GM19351 (cell line): ENCODE measurements around the gene MAP3K12.
"Not testable (repeated sequence)": the region's sequence is repeated elsewhere in the genome, so short reads cannot be mapped to it uniquely, and the experiment has no call there.

Experiments
- ATAC-seq: cut with Tn5 transposase; IDR thresholded peaks from one replicate; pipeline ENCODE4 v1.9.1; 2021; ENCODE audit warnings: mild to moderate bottlenecking, moderate library complexity; ENCODE audit not compliant: unreplicated experiment

MAP3K12 gene

GRCh38 chr12:53499266-53500141 lies at the start of gene MAP3K12:
Gene MAP3K12 (minus strand): TSS chr12:53499458. CDS start chr12:53487391, 12,067 bp downstream.
- no peak for ATAC-seq

- not testable (repeated sequence) for ATAC-seq
These were observed 49.1 kb upstream of the MAP3K12 start for GRCh38 chr12:53548354-53548753.

GRCh38 chr12:53543539-53543938 lies 44.3 kb upstream of the MAP3K12 start:
- peak; percentile 67 for ATAC-seq

GRCh38 chr12:53539526-53539925 lies 40.3 kb upstream of the MAP3K12 start:
- ATAC-seq, result no peak

GRCh38 chr12:53538209-53538689 lies 39.0 kb upstream of the MAP3K12 start:
- no peak for ATAC-seq

- no peak for ATAC-seq
These were observed 37.7 kb upstream of the MAP3K12 start for GRCh38 chr12:53536962-53537361.

GRCh38 chr12:53533471-53533870 lies 34.2 kb upstream of the MAP3K12 start:
- ATAC-seq, result no peak

- ATAC-seq, result no peak
These were observed 33.5 kb upstream of the MAP3K12 start for GRCh38 chr12:53532524-53533445.

- ATAC-seq, result no peak
These were observed 32.8 kb upstream of the MAP3K12 start for GRCh38 chr12:53532021-53532420.

GRCh38 chr12:53530920-53531319 lies 31.7 kb upstream of the MAP3K12 start:
- ATAC-seq, result no peak

- no peak for ATAC-seq
These were observed 30.8 kb upstream of the MAP3K12 start for GRCh38 chr12:53530061-53530460.

- ATAC-seq, result no peak
These were observed 25.2 kb upstream of the MAP3K12 start for GRCh38 chr12:53524476-53524875.

- no peak for ATAC-seq
These were observed 23.9 kb upstream of the MAP3K12 start for GRCh38 chr12:53523131-53523530.

- ATAC-seq, result no peak
These were observed 19.1 kb upstream of the MAP3K12 start for GRCh38 chr12:53518381-53518780.

GRCh38 chr12:53516758-53517455 lies 17.6 kb upstream of the MAP3K12 start:
- ATAC-seq, result no peak

GRCh38 chr12:53515291-53515680 lies 16.0 kb upstream of the MAP3K12 start:
- no peak for ATAC-seq

- no peak for ATAC-seq
These were observed 15.5 kb upstream of the MAP3K12 start for GRCh38 chr12:53514628-53515290.

- no peak for ATAC-seq
These were observed 14.6 kb upstream of the MAP3K12 start for GRCh38 chr12:53513712-53514410.

- no peak for ATAC-seq
These were observed 11.0 kb upstream of the MAP3K12 start for GRCh38 chr12:53510181-53510812.
